ENCODE data around the gene CTNNBIP1. TPM values are rescaled to one million over a fixed set of nuclear protein-coding genes. Genes with fewer than 3 reads are reported as not detected.

Gene CTNNBIP1
- total and polyA plus RNA-seq, 12 donors: 26.5 to 69.4 (median 37.3) TPM

DNA sequence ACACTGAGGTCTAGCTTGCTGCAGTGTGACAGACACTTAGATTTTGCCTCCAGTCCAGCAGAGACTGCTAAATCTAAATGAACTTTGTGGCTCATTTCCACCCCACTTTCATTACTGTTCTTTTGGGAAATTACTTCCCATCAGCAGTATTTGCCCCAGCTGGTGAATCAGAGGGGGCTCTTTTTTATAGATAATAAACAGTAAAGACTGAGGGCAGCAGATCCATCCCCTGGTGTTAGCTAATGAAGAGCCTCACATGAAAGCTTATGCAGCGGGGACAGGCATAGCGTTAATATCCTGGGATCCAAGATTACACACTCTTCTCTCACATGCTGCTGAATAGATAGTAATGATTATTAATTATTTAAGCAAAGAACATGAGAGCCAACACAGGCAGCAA, 6.4 kb upstream of the CTNNBIP1 start:
- no peaks in the 10 kb centered on the region for H3K9me3 ChIP-seq
- H3K27ac ChIP-seq: no peak overlapping the region
- DNase-seq (no peak), ATAC-seq (no peak)
- intact Hi-C loops (cut with DNase I): loop anchor here in 2 of 10 donors (5.0 to 10.0 kb wide), 2 partner anchors 132 to 134 kb away; no protein-coding TSS in a partner anchor
- no peaks in the 10 kb centered on the region for H3K27me3 ChIP-seq
- 72 to 86% methylated on average over 2 of the region's 2 CpGs for WGBS, 2 donors
- H3K4me1 ChIP-seq: peaks cover under 1 to 21% (median 8%) of the 10 kb centered on the region in 9 donors
- no peaks in the 10 kb centered on the region for H3K36me3 ChIP-seq
- TF ChIP-seq, protein P1, sequence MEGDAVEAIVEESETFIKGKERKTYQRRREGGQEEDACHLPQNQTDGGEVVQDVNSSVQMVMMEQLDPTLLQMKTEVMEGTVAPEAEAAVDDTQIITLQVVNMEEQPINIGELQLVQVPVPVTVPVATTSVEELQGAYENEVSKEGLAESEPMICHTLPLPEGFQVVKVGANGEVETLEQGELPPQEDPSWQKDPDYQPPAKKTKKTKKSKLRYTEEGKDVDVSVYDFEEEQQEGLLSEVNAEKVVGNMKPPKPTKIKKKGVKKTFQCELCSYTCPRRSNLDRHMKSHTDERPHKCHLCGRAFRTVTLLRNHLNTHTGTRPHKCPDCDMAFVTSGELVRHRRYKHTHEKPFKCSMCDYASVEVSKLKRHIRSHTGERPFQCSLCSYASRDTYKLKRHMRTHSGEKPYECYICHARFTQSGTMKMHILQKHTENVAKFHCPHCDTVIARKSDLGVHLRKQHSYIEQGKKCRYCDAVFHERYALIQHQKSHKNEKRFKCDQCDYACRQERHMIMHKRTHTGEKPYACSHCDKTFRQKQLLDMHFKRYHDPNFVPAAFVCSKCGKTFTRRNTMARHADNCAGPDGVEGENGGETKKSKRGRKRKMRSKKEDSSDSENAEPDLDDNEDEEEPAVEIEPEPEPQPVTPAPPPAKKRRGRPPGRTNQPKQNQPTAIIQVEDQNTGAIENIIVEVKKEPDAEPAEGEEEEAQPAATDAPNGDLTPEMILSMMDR (IDR thresholded peaks at IDR 0.05): no peak
- H3K4me3 ChIP-seq: no peak overlapping the region

DNA sequence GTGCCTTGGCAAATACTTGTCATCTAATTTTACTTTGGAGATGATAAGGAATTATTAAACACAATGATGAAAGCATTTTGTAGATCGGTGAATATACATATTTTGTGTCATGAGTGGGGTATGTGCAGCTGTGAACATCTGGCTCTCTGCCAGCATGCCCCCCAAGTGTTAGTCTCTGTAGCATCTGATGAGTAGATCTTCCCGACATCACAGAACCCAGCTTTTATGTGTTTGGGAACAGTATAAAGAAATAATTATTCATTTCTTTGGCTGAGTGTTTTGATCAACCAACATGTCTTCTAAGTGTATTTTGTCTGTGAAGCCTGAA, 4.5 kb upstream of the CTNNBIP1 start:
- 36 to 50% methylated on average over 2 of the region's 2 CpGs for WGBS, 2 donors
- peak overlapping the region in 2 of 10 donors; percentile 7 to 35 for H3K27ac ChIP-seq

DNA sequence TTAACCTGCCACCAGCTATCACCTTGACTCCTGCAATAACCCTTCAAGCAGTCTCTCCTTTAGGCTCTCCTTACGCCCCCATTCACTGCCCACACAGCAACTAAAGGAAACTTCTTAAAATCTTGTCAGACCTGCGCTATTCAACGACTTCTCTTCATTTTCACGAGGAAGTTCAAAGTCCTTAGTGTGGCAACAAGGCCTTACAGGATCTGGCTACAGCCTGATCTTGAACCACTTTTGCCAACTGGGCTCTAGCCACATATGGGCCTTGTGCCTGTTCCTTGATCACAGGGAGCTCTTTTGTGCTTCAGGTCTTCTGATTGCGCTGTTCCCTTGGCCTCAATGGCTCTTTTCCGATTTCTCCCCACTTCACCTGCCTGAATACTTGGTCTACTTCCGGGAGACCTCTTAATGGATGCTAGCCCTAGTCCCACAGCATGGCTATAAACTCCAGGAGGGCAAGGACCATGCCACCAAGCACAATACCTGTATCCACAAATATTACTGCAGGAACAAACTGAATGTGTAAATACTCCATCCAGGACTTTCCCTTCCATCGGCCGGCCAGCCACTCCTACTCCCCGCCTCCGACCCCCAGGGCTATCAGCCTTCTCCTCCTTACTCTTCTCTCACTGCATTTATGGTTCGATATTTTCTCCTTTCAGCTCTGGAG, 2.3 kb upstream of the CTNNBIP1 start:
- 88 to 90% methylated on average over 12 of the region's 12 CpGs for WGBS, 2 donors
- Histone ChIP-seq H3K36me3 (no peaks in the 10 kb centered on the region), H3K27ac (peak overlapping the region in 6 of 10 donors; percentile 1 to 99 (median 90)), H3K4me1 (peaks cover 5 to 49% (median 29%) of the 10 kb centered on the region in 9 donors), H3K27me3 (no peaks in the 10 kb centered on the region), H3K9me3 (no peaks in the 10 kb centered on the region), H3K4me3 (no peak overlapping the region)
- intact Hi-C loops (cut with DNase I): loop anchor here in 5 of 10 donors (2.0 to 10.0 kb wide), 5 partner anchors 35 to 128 kb away; no protein-coding TSS in a partner anchor
- ATAC-seq (no peak), DNase-seq (no peak)
- TF ChIP-seq, protein P1 (IDR thresholded peaks at IDR 0.05): no peak

More for the DNA sequence above, 4.5 kb upstream of the CTNNBIP1 start:
- no peak for ATAC-seq
- TF ChIP-seq, protein P1 (IDR thresholded peaks at IDR 0.05): peak in 1 of 9 donors; percentile 41
- intact Hi-C loops (cut with DNase I): loop anchor here in 7 of 10 donors (1.0 to 10.0 kb wide), 6 partner anchors 37 to 130 kb away; no protein-coding TSS in a partner anchor
- Histone ChIP-seq H3K9me3 (no peaks in the 10 kb centered on the region), H3K4me3 (no peak overlapping the region), H3K36me3 (no peaks in the 10 kb centered on the region), H3K4me1 (peaks cover 2 to 27% (median 15%) of the 10 kb centered on the region in 9 donors), H3K27me3 (no peaks in the 10 kb centered on the region)
- DNase-seq: no peak

DNA sequence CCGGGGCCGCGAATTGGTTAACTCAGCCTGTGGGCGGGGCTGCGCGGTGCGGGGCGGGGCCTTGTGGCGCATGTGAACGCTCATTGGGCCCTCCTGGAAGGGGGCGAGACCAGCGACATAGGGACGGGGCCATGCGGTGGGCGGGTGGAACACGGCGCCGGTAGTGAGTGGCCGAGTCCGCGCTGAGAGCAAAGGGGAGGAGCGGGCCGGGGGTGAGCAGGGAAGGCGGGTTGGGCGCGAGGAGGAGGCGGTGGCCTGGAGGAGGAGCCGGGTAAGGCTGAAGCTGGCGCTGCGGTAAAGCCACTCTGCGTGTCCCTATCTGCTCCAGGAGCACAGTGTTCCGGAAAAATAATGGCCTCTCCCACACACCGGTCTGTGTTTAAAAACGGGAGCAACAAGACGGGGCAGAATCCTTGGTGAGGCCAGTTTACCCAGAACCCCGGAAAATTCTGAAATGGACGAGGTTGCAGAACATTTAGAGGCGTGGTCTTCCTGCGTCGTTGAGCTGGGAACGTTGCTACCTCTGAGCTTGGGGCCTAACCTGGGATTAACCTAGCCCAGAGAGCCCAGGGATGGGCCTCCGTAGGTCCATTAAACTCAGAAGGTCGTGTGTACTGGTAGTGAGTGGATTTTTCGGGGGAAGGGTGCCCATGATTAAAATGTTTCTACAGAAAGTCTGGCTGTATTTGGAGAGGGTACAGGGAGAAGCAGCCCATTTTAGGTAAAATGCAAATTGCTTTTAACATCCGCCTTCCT, 532 bp upstream of the CTNNBIP1 start:
- ATAC-seq: peak; percentile 97 to 99 (median 98)
- DNase-seq: peak; percentile 100
- Histone ChIP-seq H3K36me3 (peaks cover 0 to 4% (median 0%) of the 10 kb centered on the region in 9 donors), H3K27ac (peak overlapping the region; percentile 85 to 99 (median 92)), H3K27me3 (no peaks in the 10 kb centered on the region), H3K4me3 (peak overlapping the region; percentile 20 to 64 (median 59)), H3K9me3 (no peaks in the 10 kb centered on the region), H3K4me1 (peaks cover 5 to 67% (median 32%) of the 10 kb centered on the region in 9 donors)
- TF ChIP-seq, protein P1 (IDR thresholded peaks at IDR 0.05): peak in 1 of 9 donors; percentile 8
- 0% methylated on average over 45 of the region's 45 CpGs for WGBS, 2 donors
- intact Hi-C loops (cut with DNase I): loop anchor here in 7 of 10 donors (1.0 to 10.0 kb wide), 7 partner anchors 9 to 126 kb away; no protein-coding TSS in a partner anchor
